GM20431 (cell line): ENCODE data around the gene CTRB2.

Experiments used
- in situ Hi-C: fragments of 300-500 bp; cut with MseI, MboI; formaldehyde crosslinking; loops from one replicate; pipeline ENCODE4 v1.15.0; 2020; ENCODE audit warnings: low sequenced_read_pairs; ENCODE audit not compliant: unreplicated experiment

CTRB2 gene

DNA sequence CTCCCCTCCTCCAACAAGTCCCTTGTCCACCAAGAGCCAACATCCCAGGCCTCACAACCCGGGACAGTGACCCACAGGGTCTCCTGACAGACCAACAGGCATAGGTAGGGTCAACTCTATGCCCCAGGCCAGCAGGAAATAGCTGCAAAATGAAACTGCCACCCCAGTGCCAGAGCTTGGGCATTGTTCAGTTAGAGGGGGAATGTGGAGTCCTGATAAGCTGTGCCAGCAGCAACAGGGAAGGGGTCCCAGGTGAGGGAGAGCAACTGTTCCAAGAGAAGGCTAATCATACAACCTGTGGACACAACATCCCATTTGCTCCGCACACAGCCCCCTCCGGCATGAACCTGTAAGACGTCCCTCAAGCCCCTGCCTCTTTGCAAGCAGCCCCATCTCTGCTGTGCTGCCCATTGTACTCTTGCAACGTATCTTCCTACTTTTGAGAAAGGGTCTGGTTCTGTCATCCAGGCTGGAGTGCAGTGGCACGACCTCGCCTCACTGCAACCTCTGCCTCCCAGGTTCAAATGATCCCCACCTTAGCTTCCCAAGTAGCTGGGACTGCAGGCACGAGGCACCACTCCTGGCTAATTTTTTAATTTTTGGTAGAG lies 17.2 kb downstream of the CTRB2 start:
- in situ Hi-C loops: no loop called here

GRCh38 chr16:75188832-75189477 lies 18.0 kb downstream of the CTRB2 start:
- in situ Hi-C loops: no loop called here

DNA sequence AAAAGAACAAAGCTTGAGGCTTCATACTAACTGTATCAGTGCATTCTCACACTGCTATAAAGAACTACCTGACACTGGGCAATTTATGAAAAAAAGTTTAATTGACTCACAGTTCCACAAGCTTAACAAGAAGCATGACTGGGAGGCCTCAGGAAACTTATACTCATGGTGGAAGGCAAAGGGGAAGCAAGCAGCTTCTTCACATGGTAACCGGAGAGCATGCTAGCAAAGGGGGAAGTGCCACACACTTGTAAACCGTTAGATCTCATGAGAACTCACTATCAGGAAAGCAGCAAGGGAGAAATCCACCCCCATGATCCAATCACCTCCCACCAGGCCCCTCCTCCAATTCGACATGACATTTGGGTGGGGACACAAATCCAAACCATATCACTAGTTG lies 25.3 kb downstream of the CTRB2 start:
- in situ Hi-C loops: no loop called here

DNA sequence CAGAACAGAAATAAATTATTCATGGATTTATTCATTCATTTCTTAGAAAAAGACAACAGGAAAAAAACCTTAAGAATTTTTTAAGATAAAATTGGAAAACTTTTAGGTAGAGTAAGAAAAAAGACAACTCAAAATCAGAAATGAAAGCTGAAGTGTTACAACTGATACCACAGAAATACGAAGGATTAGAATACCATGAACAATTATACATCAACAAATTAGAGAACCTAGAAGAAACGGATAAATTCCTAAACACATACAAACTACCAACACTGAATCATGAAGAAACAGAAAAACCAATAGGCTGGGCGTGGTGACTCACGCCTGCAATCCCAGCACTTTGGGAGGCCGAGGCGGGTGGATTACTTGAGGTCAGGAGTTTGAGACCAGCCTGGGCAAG lies 27.8 kb downstream of the CTRB2 start:
- in situ Hi-C loops: no loop called here

- in situ Hi-C loops: no loop called here
These were observed 30.0 kb downstream of the CTRB2 start for GRCh38 chr16:75176926-75177325.

GRCh38 chr16:75175074-75175473 lies 31.9 kb downstream of the CTRB2 start:
- in situ Hi-C loops: no loop called here

DNA sequence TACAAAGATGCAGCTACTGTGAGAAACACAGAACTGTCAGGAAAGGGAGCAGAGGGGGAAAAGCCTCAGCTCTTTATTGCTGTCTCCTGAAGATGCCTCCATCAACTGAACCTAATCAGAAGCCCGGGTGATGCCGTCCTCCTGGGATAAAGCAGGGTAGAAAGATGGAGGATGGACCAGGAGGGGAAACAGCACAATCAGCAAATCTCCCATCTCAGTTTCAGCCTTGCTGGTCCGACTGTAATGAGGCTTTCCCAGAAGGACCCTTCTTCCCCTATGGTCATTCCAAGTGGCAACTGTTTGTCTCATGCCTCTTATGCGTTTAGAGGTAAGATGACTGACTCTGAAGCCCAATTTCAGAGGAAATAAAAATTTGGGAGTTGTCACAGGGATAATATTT lies 34.4 kb downstream of the CTRB2 start:
- in situ Hi-C loops: no loop called here

DNA sequence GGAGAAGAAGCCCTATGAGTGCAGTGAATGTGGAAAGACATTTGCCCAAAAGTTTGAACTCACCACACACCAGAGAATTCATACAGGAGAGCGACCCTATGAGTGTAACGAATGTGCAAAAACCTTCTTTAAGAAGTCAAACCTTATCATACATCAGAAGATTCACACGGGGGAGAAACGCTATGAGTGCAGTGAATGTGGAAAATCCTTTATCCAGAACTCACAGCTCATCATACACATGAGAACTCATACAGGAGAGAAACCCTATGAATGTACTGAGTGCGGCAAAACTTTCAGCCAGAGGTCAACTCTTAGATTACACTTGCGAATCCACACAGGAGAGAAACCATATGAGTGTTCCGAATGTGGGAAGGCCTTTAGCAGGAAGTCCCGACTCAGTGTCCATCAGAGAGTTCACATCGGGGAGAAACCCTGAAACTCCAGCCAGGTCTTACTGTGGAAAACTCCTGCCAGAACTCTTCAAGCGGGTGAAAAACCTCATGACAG lies 37.0 kb downstream of the CTRB2 start:
- in situ Hi-C loops: no loop called here

DNA sequence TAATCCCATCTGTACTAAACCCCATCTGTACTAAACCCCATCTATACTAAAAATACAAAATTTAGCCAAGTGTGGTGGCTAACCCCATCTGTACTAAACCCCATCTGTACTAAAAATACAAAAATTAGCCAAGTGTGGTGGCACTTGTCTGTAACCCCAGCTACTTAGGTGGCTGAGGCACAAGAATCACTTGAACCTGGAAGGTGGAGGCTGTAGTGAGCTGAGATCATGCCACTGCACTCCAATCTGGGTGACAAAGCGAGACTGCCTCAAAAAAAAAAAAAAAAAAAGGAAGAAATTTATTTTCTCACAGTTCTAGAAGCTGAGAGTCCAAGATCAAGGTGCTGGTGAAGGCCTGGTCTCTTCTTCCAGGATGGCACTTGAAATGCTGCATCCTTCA lies 46.6 kb downstream of the CTRB2 start:
- in situ Hi-C loops: no loop called here
